ENCODE data around the gene RBM19.
A peak's percentile ranks its signal among the peaks of the same experiment; 100 is the strongest.

RBM19 gene, protein sequence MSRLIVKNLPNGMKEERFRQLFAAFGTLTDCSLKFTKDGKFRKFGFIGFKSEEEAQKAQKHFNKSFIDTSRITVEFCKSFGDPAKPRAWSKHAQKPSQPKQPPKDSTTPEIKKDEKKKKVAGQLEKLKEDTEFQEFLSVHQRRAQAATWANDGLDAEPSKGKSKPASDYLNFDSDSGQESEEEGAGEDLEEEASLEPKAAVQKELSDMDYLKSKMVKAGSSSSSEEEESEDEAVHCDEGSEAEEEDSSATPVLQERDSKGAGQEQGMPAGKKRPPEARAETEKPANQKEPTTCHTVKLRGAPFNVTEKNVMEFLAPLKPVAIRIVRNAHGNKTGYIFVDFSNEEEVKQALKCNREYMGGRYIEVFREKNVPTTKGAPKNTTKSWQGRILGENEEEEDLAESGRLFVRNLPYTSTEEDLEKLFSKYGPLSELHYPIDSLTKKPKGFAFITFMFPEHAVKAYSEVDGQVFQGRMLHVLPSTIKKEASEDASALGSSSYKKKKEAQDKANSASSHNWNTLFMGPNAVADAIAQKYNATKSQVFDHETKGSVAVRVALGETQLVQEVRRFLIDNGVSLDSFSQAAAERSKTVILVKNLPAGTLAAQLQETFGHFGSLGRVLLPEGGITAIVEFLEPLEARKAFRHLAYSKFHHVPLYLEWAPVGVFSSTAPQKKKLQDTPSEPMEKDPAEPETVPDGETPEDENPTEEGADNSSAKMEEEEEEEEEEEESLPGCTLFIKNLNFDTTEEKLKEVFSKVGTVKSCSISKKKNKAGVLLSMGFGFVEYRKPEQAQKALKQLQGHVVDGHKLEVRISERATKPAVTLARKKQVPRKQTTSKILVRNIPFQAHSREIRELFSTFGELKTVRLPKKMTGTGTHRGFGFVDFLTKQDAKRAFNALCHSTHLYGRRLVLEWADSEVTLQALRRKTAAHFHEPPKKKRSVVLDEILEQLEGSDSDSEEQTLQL

DNA sequence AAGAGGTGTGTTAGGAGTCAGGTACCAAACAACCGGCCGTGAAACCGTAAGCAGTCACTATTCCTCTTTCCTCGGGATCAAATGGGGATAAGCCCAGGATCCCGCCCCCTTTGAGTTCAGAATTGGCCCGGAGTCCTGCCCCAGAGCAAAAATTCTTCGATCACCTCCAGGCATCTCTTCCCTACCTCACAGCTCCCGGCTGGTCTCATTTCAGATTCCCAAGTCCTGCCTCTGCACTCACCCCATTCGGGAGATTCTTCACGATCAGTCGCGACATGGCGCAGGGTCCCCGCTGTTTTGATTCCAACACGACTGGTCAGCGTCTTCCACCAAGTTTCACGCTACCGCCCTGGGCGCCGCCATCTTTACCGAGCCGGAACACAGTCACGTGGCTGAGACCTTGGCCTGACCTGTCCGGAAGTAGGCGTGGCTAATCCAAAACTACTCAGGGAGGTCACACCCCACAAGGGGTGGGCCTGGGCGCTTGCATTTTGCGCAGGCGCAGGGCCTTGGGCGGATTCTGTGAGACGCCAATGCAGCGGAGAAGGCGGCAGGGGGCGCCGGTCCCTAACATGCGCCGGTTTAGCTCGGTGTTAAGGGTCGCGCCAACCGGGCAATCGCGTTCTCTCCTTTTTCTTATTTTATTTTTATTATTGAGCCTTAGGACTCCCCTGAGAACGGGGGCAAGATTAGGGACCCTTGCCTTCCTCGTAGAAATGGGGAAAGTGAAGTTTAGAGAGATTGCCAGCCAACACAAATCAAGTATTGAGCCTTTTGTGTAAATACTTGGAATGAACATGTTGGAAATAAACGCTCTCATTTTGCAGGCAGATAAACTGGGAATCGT, at the start of gene RBM19:
Gene RBM19 (minus strand): TSS at position 375 of the 847 bp plus-strand sequence. CDS start 98 bp downstream, at position 277.
- peak; percentile 89 for DNase-seq (ENCODE audit: low read depth)
- TF ChIP-seq, protein P1, sequence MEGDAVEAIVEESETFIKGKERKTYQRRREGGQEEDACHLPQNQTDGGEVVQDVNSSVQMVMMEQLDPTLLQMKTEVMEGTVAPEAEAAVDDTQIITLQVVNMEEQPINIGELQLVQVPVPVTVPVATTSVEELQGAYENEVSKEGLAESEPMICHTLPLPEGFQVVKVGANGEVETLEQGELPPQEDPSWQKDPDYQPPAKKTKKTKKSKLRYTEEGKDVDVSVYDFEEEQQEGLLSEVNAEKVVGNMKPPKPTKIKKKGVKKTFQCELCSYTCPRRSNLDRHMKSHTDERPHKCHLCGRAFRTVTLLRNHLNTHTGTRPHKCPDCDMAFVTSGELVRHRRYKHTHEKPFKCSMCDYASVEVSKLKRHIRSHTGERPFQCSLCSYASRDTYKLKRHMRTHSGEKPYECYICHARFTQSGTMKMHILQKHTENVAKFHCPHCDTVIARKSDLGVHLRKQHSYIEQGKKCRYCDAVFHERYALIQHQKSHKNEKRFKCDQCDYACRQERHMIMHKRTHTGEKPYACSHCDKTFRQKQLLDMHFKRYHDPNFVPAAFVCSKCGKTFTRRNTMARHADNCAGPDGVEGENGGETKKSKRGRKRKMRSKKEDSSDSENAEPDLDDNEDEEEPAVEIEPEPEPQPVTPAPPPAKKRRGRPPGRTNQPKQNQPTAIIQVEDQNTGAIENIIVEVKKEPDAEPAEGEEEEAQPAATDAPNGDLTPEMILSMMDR (IDR thresholded peaks at IDR 0.05; ENCODE audit: control insufficient read depth, insufficient read depth, low read depth, low read length, missing control alignments), result peak; percentile 97
- peak within 1 kb of the TSS; percentile 95 for H3K4me3 ChIP-seq (ENCODE audit: control insufficient read depth, low read depth, low read length)

DNA sequence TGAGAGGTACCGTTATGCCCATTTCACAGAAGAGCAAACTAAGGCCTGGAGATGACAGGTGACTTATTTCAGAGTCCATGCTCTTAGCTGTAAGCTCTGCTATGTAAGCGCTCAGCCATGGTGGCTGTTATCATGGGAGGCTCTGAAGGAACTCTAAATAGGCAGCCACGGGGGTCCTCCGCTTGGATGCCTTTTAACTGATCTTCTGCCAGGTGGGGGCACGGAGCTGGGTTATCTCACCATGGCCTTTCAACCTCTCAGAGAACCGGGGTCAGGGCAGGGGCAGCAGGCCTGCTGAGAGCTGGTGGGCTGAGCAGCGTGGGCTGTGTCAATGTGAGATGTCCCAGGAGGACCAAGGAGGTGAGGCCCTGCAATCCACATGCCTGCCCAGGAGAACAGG, 49.7 kb upstream of the RBM19 start:
- DNase-seq (ENCODE audit: low read depth), result no peak
- H3K4me3 ChIP-seq (ENCODE audit: control insufficient read depth, low read depth, low read length), result no peak overlapping the region
- TF ChIP-seq, protein P1 (IDR thresholded peaks at IDR 0.05; ENCODE audit: control insufficient read depth, insufficient read depth, low read depth, low read length, missing control alignments), result no peak

DNA sequence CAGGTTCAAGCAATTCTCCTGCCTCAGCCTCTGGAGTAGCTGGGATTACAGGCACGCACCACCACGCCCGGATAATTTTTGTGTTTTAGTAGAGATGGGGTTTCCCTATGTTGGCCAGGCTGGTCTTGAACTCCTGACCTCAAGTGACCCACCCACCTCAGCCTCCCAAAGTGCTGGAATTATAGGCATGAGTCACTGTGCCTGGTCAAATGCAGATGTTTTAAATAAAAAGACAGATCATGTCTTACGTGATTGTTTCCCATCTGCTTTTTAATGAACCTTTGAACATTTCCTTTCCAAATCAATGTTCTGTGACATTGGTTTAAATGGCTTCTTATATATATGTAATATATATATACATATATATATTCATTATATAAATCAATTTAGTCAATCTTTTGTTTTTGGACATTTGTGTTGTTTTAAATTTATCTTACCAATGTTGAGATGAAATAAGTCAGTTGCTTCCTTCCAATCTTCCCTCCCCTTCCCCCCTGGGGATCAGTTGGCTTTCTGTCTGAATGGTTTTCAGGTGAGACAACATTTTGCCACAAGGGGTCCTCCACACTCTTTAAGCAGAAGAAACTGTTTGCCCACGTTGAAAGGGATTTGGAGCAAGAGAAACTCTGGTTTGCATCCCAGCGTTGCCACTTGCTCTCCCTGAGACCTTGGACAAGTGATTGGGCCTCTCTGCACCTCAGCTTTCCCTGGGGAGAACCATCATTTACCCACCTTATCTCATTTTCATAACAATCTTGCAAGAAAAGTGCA, 47.6 kb upstream of the RBM19 start:
- no peak overlapping the region for H3K4me3 ChIP-seq (ENCODE audit: control insufficient read depth, low read depth, low read length)
- TF ChIP-seq, protein P1 (IDR thresholded peaks at IDR 0.05; ENCODE audit: control insufficient read depth, insufficient read depth, low read depth, low read length, missing control alignments), result peak; percentile 50
- peak; percentile 16 for DNase-seq (ENCODE audit: low read depth)

DNA sequence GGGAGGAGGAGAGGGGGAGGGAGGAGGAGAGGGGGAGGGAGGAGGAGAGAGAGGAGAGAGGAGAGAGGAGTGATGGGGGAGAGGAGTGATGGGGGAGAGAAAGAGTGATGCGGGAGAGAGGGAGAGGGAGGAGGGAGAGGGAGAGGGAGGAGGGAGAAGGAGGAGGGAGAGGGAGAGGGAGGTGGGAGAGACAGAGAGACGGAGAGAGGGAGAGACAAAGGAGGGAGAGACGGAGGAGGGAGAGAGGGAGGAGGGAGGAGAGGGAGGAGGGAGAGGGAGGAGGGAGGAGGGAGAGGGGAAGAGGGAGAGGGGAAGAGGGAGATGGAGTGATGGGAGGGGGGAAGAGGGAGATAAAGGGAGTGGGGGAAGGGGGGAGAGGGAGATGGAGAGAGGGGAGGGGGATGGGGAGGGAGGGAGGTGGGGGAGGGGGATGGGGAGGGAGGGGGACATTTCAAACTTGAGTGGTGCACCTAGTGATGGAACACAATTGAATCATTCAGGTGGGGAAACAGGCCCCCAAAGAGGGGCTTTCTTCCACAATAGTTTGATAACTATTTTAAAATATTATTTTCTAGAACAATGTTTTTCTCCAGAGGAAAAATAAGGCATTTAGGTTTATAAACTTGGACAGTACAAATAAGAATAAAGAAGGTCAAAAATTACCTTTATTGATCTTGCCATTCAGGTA, 46.8 kb upstream of the RBM19 start:
- H3K4me3 ChIP-seq (ENCODE audit: control insufficient read depth, low read depth, low read length), result no peak overlapping the region
- no peak for DNase-seq (ENCODE audit: low read depth)
- TF ChIP-seq, protein P1 (IDR thresholded peaks at IDR 0.05; ENCODE audit: control insufficient read depth, insufficient read depth, low read depth, low read length, missing control alignments), result no peak

DNA sequence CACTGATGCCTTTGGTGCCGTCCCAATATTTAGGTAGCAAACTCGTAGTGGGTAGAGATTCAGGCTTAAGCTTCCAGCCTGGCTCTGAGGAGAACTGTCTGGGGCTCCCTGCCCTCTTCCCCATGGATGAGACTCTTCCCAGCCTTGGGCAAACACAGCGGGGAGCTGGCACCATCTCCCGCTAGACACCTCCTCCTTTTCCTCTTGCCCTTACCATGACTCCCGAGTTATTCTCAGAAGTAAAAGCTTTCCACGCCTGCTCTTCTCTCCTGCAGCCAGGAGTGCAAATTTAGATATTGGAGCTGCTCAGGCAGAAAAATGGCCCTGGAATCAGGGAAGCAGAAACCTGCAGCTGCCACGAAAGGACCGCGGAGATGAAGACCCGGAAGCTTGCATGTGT, 45.6 kb upstream of the RBM19 start:
- DNase-seq (ENCODE audit: low read depth), result no peak

More for the DNA sequence above, 45.6 kb upstream of the RBM19 start:
- TF ChIP-seq, protein P1 (IDR thresholded peaks at IDR 0.05; ENCODE audit: control insufficient read depth, insufficient read depth, low read depth, low read length, missing control alignments), result no peak
- H3K4me3 ChIP-seq (ENCODE audit: control insufficient read depth, low read depth, low read length), result no peak overlapping the region
